ENCODE measurements around the gene HPS5. TPM values are rescaled to one million over a fixed set of nuclear protein-coding genes. Genes with fewer than 3 reads are reported as not detected.
A peak's percentile ranks its signal among the peaks of the same experiment; 100 is the strongest.

The HPS5 gene
- total and polyA plus RNA-seq, 2 of the 13 experiments (the other 11 are each of a cell fraction or from before 2014, with no cell fraction given) = 6.6 to 25.5 TPM

- no peak for TF ChIP-seq HNF1A (IDR thresholded peaks at IDR 0.05; ENCODE audit: low read depth)
- no peak for TF ChIP-seq HNF1A (CRISPR knock-in tag; IDR thresholded peaks at IDR 0.05; ENCODE audit: borderline replicate concordance)
- TF ChIP-seq ZNF414 (CRISPR knock-in tag; IDR thresholded peaks at IDR 0.05) = 0 out of 2 replicates have a peak, but pooled peaks have one; percentile 55
- TF ChIP-seq ZFY (CRISPR knock-in tag; IDR thresholded peaks at IDR 0.05) = peak; percentile 53
- no peak for TF ChIP-seq ZNF446 (CRISPR knock-in tag; IDR thresholded peaks at IDR 0.05)
- no peak for TF ChIP-seq ZNF382 (CRISPR knock-in tag; IDR thresholded peaks at IDR 0.05; ENCODE audit: borderline replicate concordance)
- peak; percentile 36; the same call in 1 of the 2 replicates for TF ChIP-seq GATAD2A (CRISPR knock-in tag; IDR thresholded peaks at IDR 0.05)
- TF ChIP-seq EP300 (IDR thresholded peaks at IDR 0.05; ENCODE audit: low read depth in 2 of 2, low read length in 2 of 2) = 0 out of 4 replicates have a peak, but pooled peaks of 1 of the 2 experiments have one; percentile 29
- TF ChIP-seq EP300 (CRISPR knock-in tag; IDR thresholded peaks at IDR 0.05; ENCODE audit: borderline replicate concordance) = no peak
- TF ChIP-seq NKX3-1 (CRISPR knock-in tag; IDR thresholded peaks at IDR 0.05) = no peak
- no peak for TF ChIP-seq ZBTB43 (CRISPR knock-in tag; conservative IDR thresholded peaks at IDR 0.05)
- no peak for TF ChIP-seq PLSCR1 (CRISPR knock-in tag; IDR thresholded peaks at IDR 0.05; ENCODE audit: borderline replicate concordance)
- no peak for TF ChIP-seq IRF1 (CRISPR knock-in tag; IDR thresholded peaks at IDR 0.05; ENCODE audit: low read depth)
- no peak for TF ChIP-seq ZNF772 (CRISPR knock-in tag; IDR thresholded peaks at IDR 0.05)
- TF ChIP-seq YY1 (IDR thresholded peaks at IDR 0.05; ENCODE audit: insufficient read depth, insufficient replicate concordance, low read depth, low read length) = no peak
- TF ChIP-seq ZNF205 (CRISPR knock-in tag; IDR thresholded peaks at IDR 0.05) = no peak
- peak; percentile 48; the same call in 1 of the 2 replicates for TF ChIP-seq FOXC1 (CRISPR knock-in tag; IDR thresholded peaks at IDR 0.05; ENCODE audit: borderline replicate concordance)
- TF ChIP-seq, protein P1, sequence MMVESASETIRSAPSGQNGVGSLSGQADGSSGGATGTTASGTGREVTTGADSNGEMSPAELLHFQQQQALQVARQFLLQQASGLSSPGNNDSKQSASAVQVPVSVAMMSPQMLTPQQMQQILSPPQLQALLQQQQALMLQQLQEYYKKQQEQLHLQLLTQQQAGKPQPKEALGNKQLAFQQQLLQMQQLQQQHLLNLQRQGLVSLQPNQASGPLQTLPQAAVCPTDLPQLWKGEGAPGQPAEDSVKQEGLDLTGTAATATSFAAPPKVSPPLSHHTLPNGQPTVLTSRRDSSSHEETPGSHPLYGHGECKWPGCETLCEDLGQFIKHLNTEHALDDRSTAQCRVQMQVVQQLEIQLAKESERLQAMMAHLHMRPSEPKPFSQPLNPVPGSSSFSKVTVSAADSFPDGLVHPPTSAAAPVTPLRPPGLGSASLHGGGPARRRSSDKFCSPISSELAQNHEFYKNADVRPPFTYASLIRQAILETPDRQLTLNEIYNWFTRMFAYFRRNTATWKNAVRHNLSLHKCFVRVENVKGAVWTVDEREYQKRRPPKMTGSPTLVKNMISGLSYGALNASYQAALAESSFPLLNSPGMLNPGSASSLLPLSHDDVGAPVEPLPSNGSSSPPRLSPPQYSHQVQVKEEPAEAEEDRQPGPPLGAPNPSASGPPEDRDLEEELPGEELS (CRISPR knock-in tag; IDR thresholded peaks at IDR 0.05) = peak; percentile 57
- TF ChIP-seq, protein P2, sequence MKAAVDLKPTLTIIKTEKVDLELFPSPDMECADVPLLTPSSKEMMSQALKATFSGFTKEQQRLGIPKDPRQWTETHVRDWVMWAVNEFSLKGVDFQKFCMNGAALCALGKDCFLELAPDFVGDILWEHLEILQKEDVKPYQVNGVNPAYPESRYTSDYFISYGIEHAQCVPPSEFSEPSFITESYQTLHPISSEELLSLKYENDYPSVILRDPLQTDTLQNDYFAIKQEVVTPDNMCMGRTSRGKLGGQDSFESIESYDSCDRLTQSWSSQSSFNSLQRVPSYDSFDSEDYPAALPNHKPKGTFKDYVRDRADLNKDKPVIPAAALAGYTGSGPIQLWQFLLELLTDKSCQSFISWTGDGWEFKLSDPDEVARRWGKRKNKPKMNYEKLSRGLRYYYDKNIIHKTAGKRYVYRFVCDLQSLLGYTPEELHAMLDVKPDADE (CRISPR knock-in tag; IDR thresholded peaks at IDR 0.05) = no peak
Measured at GRCh38 chr11:18230859-18231258, 91.1 kb downstream of the HPS5 start (continued).
